K562 (cell line): ENCODE results near the gene BNC2.

Experiments
- CBX2 ChIP-seq: fragments of 200-600 bp; sonication (generic); IDR thresholded peaks from one replicate; pipeline ENCODE4 v1.6.1; 2012; ENCODE audit warnings: mild to moderate bottlenecking, low read length, inconsistent platforms; ENCODE audit not compliant: insufficient read depth, poor library complexity, severe bottlenecking
- CEBPZ ChIP-seq: fragments of 150-350 bp; IDR thresholded peaks from 2 replicates; pipeline ENCODE4 v1.6.1; 2014; ENCODE audit warnings: low read depth, mild to moderate bottlenecking, low read length, borderline replicate concordance
- EHMT2 ChIP-seq: fragments of 450-650 bp; IDR thresholded peaks from 2 replicates; pipeline ENCODE4 v1.6.1; 2018; ENCODE audit warnings: antibody characterized with exemption
- GTF2E2 ChIP-seq: fragments of 200-800 bp; sonication (Bioruptor generic); IDR thresholded peaks from 2 replicates; pipeline ENCODE4 v1.6.1; 2016; ENCODE audit warnings: missing genetic modification characterization, missing compliant biosample characterization
- PRDM10 ChIP-seq: fragments of 450-650 bp; IDR thresholded peaks from 2 replicates; pipeline ENCODE4 v1.6.1; 2018; ENCODE audit not compliant: partially characterized antibody
- RNF2 ChIP-seq: sonication (generic); IDR thresholded peaks from 2 replicates; pipeline ENCODE4 v1.6.1; 2016
- TEAD4 ChIP-seq, 2 experiments: sonication (generic) in 1 of 2; formaldehyde crosslinking in 1 of 2; IDR thresholded peaks; 2 replicates each; pipeline versions ENCODE4 v1.6.1 to v1.8.0; 2012 to 2022; ENCODE audit warnings: borderline replicate concordance in 1 of 2, inconsistent platforms in 1 of 2, low read length in 1 of 2, mild to moderate bottlenecking in 1 of 2, missing genetic modification reagents in 1 of 2
- USF2 ChIP-seq: sonication (generic); formaldehyde crosslinking; IDR thresholded peaks from 2 replicates; pipeline ENCODE4 v1.5.0; 2020; ENCODE audit warnings: missing genetic modification reagents
- ZBTB43 ChIP-seq: sonication (generic); formaldehyde crosslinking; IDR thresholded peaks from 2 replicates; pipeline ENCODE4 v1.8.0; 2023; ENCODE audit warnings: mild to moderate bottlenecking, missing genetic modification reagents
- ZNF146 ChIP-seq: IDR thresholded peaks from one replicate; pipeline ENCODE4 v1.6.1; 2018; ENCODE audit warnings: missing compliant biosample characterization; ENCODE audit not compliant: unreplicated experiment

- TF ChIP-seq TEAD4 (IDR thresholded peaks at IDR 0.05; ENCODE audit: low read length) (no peak), TEAD4 (CRISPR knock-in tag; IDR thresholded peaks at IDR 0.05; ENCODE audit: borderline replicate concordance) (no peak), ZNF146 (CRISPR knock-in tag) (no peak), RNF2 (no peak), CEBPZ (no peak), EHMT2 (no peak), CBX2 (no peak), ZBTB43 (CRISPR knock-in tag) (no peak), USF2 (CRISPR knock-in tag) (no peak), GTF2E2 (tag) (no peak), PRDM10 (no peak)
These were observed 140.3 kb downstream of the BNC2 start for GRCh38 chr9:16730162-16730561.
